HG03432 (cell line): ENCODE data around the gene PFDN4.

Source experiments
- ATAC-seq: cut with Tn5 transposase; IDR thresholded peaks from one replicate; pipeline ENCODE4 v1.9.1; 2021; ENCODE audit warnings: mild to moderate bottlenecking, moderate library complexity; ENCODE audit not compliant: unreplicated experiment

PFDN4 gene

GRCh38 chr20:54266844-54267243 lies 59.0 kb downstream of the PFDN4 start:
- ATAC-seq = no peak

- no peak for ATAC-seq
Observed at GRCh38 chr20:54267483-54268003, 59.7 kb downstream of the PFDN4 start.

- no peak for ATAC-seq
Observed at GRCh38 chr20:54268941-54269340, 61.1 kb downstream of the PFDN4 start.
